ENCODE data around the gene STAT5B. TPM values are rescaled to one million over a fixed set of nuclear protein-coding genes. Genes with fewer than 3 reads are reported as not detected.

Gene STAT5B
- total and polyA plus RNA-seq, 2 of the 13 experiments (the other 11 are each of a cell fraction or from before 2014, with no cell fraction given): 21.0 to 42.8 TPM

DNA sequence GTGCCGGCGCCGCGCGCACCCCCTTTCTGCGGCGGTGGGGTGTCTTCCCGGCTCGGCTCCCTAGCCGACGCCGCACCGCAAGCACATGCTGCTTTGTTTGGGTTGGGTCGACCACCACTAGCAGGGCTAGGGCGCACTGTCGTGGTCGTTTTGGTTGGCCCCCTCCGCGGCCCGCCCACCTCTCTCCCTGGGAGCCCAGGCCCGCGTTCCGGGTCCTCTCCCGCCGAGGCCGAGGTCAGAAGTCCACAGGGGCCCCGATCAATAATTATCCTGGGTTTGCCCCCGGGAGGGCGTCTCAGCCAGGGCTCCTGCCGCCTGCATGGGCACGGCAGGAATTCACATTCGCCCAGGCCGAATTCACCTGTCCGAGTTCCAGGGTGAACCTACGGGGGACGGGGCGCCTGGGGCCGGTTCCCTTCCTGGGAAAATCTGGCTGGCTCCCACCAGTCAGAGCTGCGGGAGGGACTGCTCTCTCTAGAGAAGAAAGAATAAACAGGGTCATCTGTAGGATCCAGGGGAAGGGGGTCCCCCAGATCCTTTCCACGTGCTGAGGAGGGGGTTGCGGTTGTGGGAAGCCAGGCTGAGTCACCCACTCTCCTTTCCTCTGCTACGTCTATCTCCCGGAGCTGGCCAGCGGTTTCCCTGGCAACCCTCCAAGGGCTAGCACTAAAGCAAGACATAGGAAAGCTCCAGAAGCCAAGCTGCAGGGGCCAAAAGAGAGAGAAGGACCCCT is 584 bp upstream of the STAT5B start (continued):
- TF ChIP-seq ZNF550 (CRISPR knock-in tag; IDR thresholded peaks at IDR 0.05; ENCODE audit: borderline replicate concordance): no peak
- TF ChIP-seq, protein P1, sequence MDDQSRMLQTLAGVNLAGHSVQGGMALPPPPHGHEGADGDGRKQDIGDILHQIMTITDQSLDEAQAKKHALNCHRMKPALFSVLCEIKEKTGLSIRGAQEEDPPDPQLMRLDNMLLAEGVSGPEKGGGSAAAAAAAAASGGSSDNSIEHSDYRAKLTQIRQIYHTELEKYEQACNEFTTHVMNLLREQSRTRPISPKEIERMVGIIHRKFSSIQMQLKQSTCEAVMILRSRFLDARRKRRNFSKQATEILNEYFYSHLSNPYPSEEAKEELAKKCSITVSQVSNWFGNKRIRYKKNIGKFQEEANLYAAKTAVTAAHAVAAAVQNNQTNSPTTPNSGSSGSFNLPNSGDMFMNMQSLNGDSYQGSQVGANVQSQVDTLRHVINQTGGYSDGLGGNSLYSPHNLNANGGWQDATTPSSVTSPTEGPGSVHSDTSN (CRISPR knock-in tag; IDR thresholded peaks at IDR 0.05; ENCODE audit: borderline replicate concordance): peak; percentile 56; the same call in 1 of the 2 replicates
- TF ChIP-seq GABPB1 (CRISPR knock-in tag; IDR thresholded peaks at IDR 0.05): peak; percentile 75
- peak; percentile 85; the same call in 1 of the 2 replicates for TF ChIP-seq ZNF510 (CRISPR knock-in tag; IDR thresholded peaks at IDR 0.05; ENCODE audit: low read depth)
- peak; percentile 23; the same call in 1 of the 2 replicates for TF ChIP-seq ZNF296 (CRISPR knock-in tag; conservative IDR thresholded peaks at IDR 0.05)
- TF ChIP-seq ZKSCAN1 (IDR thresholded peaks at IDR 0.05; ENCODE audit: low read length): no peak
- peak; percentile 61; the same call in 1 of the 2 replicates for TF ChIP-seq GTF3A (CRISPR knock-in tag; conservative IDR thresholded peaks at IDR 0.05)
- 0 out of 2 replicates have a peak, but pooled peaks have one; percentile 54 for TF ChIP-seq TP53 (CRISPR knock-in tag; conservative IDR thresholded peaks at IDR 0.05)
- peak; percentile 97 for TF ChIP-seq HNF4A (CRISPR knock-in tag; IDR thresholded peaks at IDR 0.05)
- TF ChIP-seq, protein P2, sequence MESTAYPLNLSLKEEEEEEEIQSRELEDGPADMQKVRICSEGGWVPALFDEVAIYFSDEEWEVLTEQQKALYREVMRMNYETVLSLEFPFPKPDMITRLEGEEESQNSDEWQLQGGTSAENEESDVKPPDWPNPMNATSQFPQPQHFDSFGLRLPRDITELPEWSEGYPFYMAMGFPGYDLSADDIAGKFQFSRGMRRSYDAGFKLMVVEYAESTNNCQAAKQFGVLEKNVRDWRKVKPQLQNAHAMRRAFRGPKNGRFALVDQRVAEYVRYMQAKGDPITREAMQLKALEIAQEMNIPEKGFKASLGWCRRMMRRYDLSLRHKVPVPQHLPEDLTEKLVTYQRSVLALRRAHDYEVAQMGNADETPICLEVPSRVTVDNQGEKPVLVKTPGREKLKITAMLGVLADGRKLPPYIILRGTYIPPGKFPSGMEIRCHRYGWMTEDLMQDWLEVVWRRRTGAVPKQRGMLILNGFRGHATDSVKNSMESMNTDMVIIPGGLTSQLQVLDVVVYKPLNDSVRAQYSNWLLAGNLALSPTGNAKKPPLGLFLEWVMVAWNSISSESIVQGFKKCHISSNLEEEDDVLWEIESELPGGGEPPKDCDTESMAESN (CRISPR knock-in tag; conservative IDR thresholded peaks at IDR 0.05): peak; percentile 88; the same call in 1 of the 2 replicates
- TF ChIP-seq TBX3 (IDR thresholded peaks at IDR 0.05; ENCODE audit: borderline replicate concordance): peak; percentile 26; the same call in 1 of the 2 replicates
- no peak for TF ChIP-seq SYNCRIP (IDR thresholded peaks at IDR 0.05; ENCODE audit: insufficient read depth, low read depth, low read length)
- peak; percentile 31; the same call in 1 of the 2 replicates for TF ChIP-seq ZNF24 (IDR thresholded peaks at IDR 0.05)
- TF ChIP-seq SOX6 (IDR thresholded peaks at IDR 0.05): no peak
- peak; percentile 77 for TF ChIP-seq SOX6 (CRISPR knock-in tag; IDR thresholded peaks at IDR 0.05)
- TF ChIP-seq, protein P3, sequence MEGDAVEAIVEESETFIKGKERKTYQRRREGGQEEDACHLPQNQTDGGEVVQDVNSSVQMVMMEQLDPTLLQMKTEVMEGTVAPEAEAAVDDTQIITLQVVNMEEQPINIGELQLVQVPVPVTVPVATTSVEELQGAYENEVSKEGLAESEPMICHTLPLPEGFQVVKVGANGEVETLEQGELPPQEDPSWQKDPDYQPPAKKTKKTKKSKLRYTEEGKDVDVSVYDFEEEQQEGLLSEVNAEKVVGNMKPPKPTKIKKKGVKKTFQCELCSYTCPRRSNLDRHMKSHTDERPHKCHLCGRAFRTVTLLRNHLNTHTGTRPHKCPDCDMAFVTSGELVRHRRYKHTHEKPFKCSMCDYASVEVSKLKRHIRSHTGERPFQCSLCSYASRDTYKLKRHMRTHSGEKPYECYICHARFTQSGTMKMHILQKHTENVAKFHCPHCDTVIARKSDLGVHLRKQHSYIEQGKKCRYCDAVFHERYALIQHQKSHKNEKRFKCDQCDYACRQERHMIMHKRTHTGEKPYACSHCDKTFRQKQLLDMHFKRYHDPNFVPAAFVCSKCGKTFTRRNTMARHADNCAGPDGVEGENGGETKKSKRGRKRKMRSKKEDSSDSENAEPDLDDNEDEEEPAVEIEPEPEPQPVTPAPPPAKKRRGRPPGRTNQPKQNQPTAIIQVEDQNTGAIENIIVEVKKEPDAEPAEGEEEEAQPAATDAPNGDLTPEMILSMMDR (CRISPR knock-in tag; IDR thresholded peaks at IDR 0.05): peak; percentile 48
- TF ChIP-seq, protein P4, sequence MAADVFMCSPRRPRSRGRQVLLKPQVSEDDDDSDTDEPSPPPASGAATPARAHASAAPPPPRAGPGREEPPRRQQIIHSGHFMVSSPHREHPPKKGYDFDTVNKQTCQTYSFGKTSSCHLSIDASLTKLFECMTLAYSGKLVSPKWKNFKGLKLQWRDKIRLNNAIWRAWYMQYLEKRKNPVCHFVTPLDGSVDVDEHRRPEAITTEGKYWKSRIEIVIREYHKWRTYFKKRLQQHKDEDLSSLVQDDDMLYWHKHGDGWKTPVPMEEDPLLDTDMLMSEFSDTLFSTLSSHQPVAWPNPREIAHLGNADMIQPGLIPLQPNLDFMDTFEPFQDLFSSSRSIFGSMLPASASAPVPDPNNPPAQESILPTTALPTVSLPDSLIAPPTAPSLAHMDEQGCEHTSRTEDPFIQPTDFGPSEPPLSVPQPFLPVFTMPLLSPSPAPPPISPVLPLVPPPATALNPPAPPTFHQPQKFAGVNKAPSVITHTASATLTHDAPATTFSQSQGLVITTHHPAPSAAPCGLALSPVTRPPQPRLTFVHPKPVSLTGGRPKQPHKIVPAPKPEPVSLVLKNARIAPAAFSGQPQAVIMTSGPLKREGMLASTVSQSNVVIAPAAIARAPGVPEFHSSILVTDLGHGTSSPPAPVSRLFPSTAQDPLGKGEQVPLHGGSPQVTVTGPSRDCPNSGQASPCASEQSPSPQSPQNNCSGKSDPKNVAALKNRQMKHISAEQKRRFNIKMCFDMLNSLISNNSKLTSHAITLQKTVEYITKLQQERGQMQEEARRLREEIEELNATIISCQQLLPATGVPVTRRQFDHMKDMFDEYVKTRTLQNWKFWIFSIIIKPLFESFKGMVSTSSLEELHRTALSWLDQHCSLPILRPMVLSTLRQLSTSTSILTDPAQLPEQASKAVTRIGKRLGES (CRISPR knock-in tag; IDR thresholded peaks at IDR 0.05; ENCODE audit: borderline replicate concordance): peak; percentile 69
- peak; percentile 57 for TF ChIP-seq POLR2AphosphoS5 (IDR thresholded peaks at IDR 0.05; ENCODE audit: low read depth, low read length)
- peak; percentile 87 for TF ChIP-seq ZNF782 (CRISPR knock-in tag; IDR thresholded peaks at IDR 0.05; ENCODE audit: borderline replicate concordance)
- peak; percentile 65 for TF ChIP-seq AGO1 (IDR thresholded peaks at IDR 0.05; ENCODE audit: low read depth, low read length, poor library complexity, severe bottlenecking)
- TF ChIP-seq SKI (IDR thresholded peaks at IDR 0.05; ENCODE audit: partially characterized antibody): peak; percentile 70
